K562 (cell line): ENCODE measurements around the gene SLC27A6. TPM values are rescaled to one million over a fixed set of nuclear protein-coding genes. Genes with fewer than 3 reads are reported as not detected.

ENCODE experiments used
- ATF1 ChIP-seq, 2 experiments: fragments of 450-650 bp in 1 of 2; IDR thresholded peaks; 2 replicates each; pipeline ENCODE4 v1.6.1; 2016; ENCODE audit warnings: missing compliant biosample characterization in 1 of 2, missing genetic modification characterization in 1 of 2
- CEBPZ ChIP-seq: fragments of 150-350 bp; IDR thresholded peaks from 2 replicates; pipeline ENCODE4 v1.6.1; 2014; ENCODE audit warnings: low read depth, mild to moderate bottlenecking, low read length, borderline replicate concordance
- DPF2 ChIP-seq: fragments of 450-650 bp; IDR thresholded peaks from 2 replicates; pipeline ENCODE4 v1.6.1; 2016
- E2F3 ChIP-seq: fragments of 250-450 bp; sonication (Bioruptor Pico); IDR thresholded peaks from 2 replicates; pipeline ENCODE4 v1.4.0; 2020; ENCODE audit warnings: mild to moderate bottlenecking
- EP300 ChIP-seq: IDR thresholded peaks from 2 replicates; pipeline ENCODE4 v1.6.1; 2012; ENCODE audit warnings: low read length, improper control_type of control experiment
- FUS ChIP-seq: fragments of 200-400 bp; formaldehyde crosslinking; optimal IDR thresholded peaks from 2 replicates; pipeline ENCODE3; 2017; ENCODE audit warnings: low read depth, low read length
- GTF2A2 ChIP-seq: IDR thresholded peaks from 2 replicates; pipeline ENCODE4 v1.6.1; 2016; ENCODE audit warnings: mild to moderate bottlenecking, missing genetic modification characterization, missing compliant biosample characterization
- IFI16 ChIP-seq: fragments of 250-450 bp; sonication (Bioruptor Pico); IDR thresholded peaks from 2 replicates; pipeline ENCODE4 v2.1.2; 2022; ENCODE audit warnings: mild to moderate bottlenecking, inconsistent platforms
- KDM1A ChIP-seq, 2 experiments: fragments of 450-650 bp; IDR thresholded peaks; 2 replicates each; pipeline ENCODE4 v1.6.1; 2016; ENCODE audit warnings: mild to moderate bottlenecking in 2 of 2
- MAX ChIP-seq: sonication (generic); formaldehyde crosslinking; IDR thresholded peaks from 2 replicates; pipeline ENCODE4 v1.9.0; 2022; ENCODE audit warnings: mild to moderate bottlenecking, missing genetic modification reagents
- MTF1 ChIP-seq: fragments of 250-450 bp; sonication (Bioruptor Pico); IDR thresholded peaks from 2 replicates; pipeline ENCODE4 v1.9.0; 2021; ENCODE audit warnings: moderate library complexity, mild to moderate bottlenecking, inconsistent platforms, borderline replicate concordance
- NFIC ChIP-seq: fragments of 450-650 bp; IDR thresholded peaks from 2 replicates; pipeline ENCODE4 v1.6.1; 2017; ENCODE audit warnings: mild to moderate bottlenecking, inconsistent platforms
- NFYB ChIP-seq: IDR thresholded peaks from 2 replicates; pipeline ENCODE4 v1.6.1; 2011; ENCODE audit warnings: mild to moderate bottlenecking, moderate library complexity; ENCODE audit not compliant: insufficient read length; ENCODE audit errors: extremely low read depth
- RCOR1 ChIP-seq, 2 experiments: IDR thresholded peaks; 2 replicates each; pipeline ENCODE4 v1.6.1; 2012; ENCODE audit warnings: low read depth in 2 of 2, low read length in 2 of 2, borderline replicate concordance in 1 of 2, improper control_type of control experiment in 1 of 2
- SMARCE1 ChIP-seq: fragments of 450-650 bp; IDR thresholded peaks from 2 replicates; pipeline ENCODE4 v1.7.1; 2016; ENCODE audit warnings: mild to moderate bottlenecking
- SOX6 ChIP-seq: fragments of 450-650 bp; IDR thresholded peaks from 2 replicates; pipeline ENCODE4 v1.6.1; 2014; ENCODE audit warnings: mild to moderate bottlenecking
- STAT5A ChIP-seq: IDR thresholded peaks from 2 replicates; pipeline ENCODE4 v1.6.1; 2012; ENCODE audit warnings: low read length, inconsistent platforms, borderline replicate concordance
- TAL1 ChIP-seq: fragments of 450-650 bp; IDR thresholded peaks from 2 replicates; pipeline ENCODE4 v1.6.1; 2016; ENCODE audit warnings: mild to moderate bottlenecking
- ZNF143 ChIP-seq: sonication (generic); formaldehyde crosslinking; IDR thresholded peaks from 2 replicates; pipeline ENCODE4 v1.9.0; 2022; ENCODE audit warnings: mild to moderate bottlenecking, missing genetic modification reagents
- ZNF780A ChIP-seq: fragments of 250-450 bp; sonication (Bioruptor Pico); IDR thresholded peaks from 2 replicates; pipeline ENCODE4 v1.5.0; 2021; ENCODE audit warnings: mild to moderate bottlenecking
- polyA plus RNA-seq, 8 experiments: library from polyadenylated mRNA; depleted of rRNA in 4 of 8; stranded (reverse) in 5 of 8; unstranded in 3 of 8; fragments of >200 nt; fragmentation: Nextera tagmentation in 2 of 8; fragmentation: Illumina TruSeq in 1 of 8; extraction: Ambion mirVana in 2 of 8; extraction: Trizol in 1 of 8; gene quantifications; 2 replicates each; pipeline versions ENCODE4 v1.2.1 to v1.2.3, GENCODE V29; 2011 to 2014; ENCODE audit warnings: inconsistent platforms in 1 of 8, missing spikeins in 1 of 8
- total RNA-seq, 7 experiments: library from RNA; depleted of rRNA in 6 of 7; stranded (reverse); fragments of >200 nt in 6 of 7; fragmentation: Illumina TruSeq in 2 of 7; extraction: Trizol in 2 of 7; gene quantifications; 2 replicates each; pipeline versions ENCODE4 v1.2.1 to v1.2.3, GENCODE V29; 2011 to 2021; ENCODE audit warnings: low replicate concordance in 1 of 7

The SLC27A6 gene
- total and polyA plus RNA-seq, 9 of the 15 experiments (the other 6 are each of a cell fraction or from before 2014, with no cell fraction given) = 0.56 to 1.9 (median 1.2) TPM

- TF ChIP-seq SMARCE1 = peak; percentile 28; the same call in 1 of the 2 replicates
- no peak for TF ChIP-seq MTF1 (CRISPR knock-in tag)
- TF ChIP-seq STAT5A = 0 out of 2 replicates have a peak, but pooled peaks have one; percentile 29
- no peak for TF ChIP-seq NFIC
- peak; percentile 67 for TF ChIP-seq TAL1
- no peak for TF ChIP-seq ATF1 (CRISPR knock-in tag; IDR thresholded peaks at IDR 0.05)
- TF ChIP-seq ATF1 (tag; IDR thresholded peaks at IDR 0.05) = no peak
- peak; percentile 87 for TF ChIP-seq SOX6
- peak in 1 of 2 experiments; percentile 68; a peak in 2 of 4 replicates for TF ChIP-seq RCOR1 (IDR thresholded peaks at IDR 0.05; ENCODE audit: borderline replicate concordance in 1 of 2, low read depth in 2 of 2, low read length in 2 of 2)
- TF ChIP-seq MAX = no peak
- TF ChIP-seq KDM1A (IDR thresholded peaks at IDR 0.05) = no peak
- no peak for TF ChIP-seq NFYB
- peak; percentile 58; the same call in 1 of the 2 replicates for TF ChIP-seq EP300
- TF ChIP-seq IFI16 (CRISPR knock-in tag) = no peak
- no peak for TF ChIP-seq ZNF143 (CRISPR knock-in tag)
- TF ChIP-seq DPF2 = peak; percentile 50; the same call in 1 of the 2 replicates
- no peak for TF ChIP-seq FUS
- no peak for TF ChIP-seq GTF2A2
- no peak for TF ChIP-seq ZNF780A (CRISPR knock-in tag)
- no peak for TF ChIP-seq E2F3 (CRISPR knock-in tag)
- TF ChIP-seq CEBPZ = no peak
Measured at GRCh38 chr5:129018837-129019236, 53.5 kb downstream of the SLC27A6 start (continued).
